ENCODE measurements around the gene SLC43A3. TPM values are rescaled to one million over a fixed set of nuclear protein-coding genes. Genes with fewer than 3 reads are reported as not detected.

The SLC43A3 gene
- total and polyA plus RNA-seq, 2 of the 4 experiments (the other 2 are of a cell fraction): 12.7 to 21.1 TPM

GRCh38 chr11:57458060-57458409, 31.1 kb upstream of the SLC43A3 start:
- Histone ChIP-seq H3K4me3 (ENCODE audit: insufficient read depth, low read depth, low read length) (no peak overlapping the region), H3K9me1 (ENCODE audit: insufficient read depth, low read length) (0 out of 2 replicates have a peak, but pooled peaks cover 4% of the 10 kb centered on the region), H3K4me1 (ENCODE audit: control insufficient read depth, insufficient read depth, low read length) (peaks cover 3% of the 10 kb centered on the region; the same call in 1 of the 2 replicates), H2BK15ac (ENCODE audit: low read depth, low read length) (no peak overlapping the region), H4K8ac (ENCODE audit: low read depth in 2 of 2, low read length in 2 of 2) (no peak overlapping the region), H3K4ac (ENCODE audit: low read depth, low read length) (no peak overlapping the region), H2BK20ac (ENCODE audit: low read depth, low read length) (no peak overlapping the region), H4K5ac (ENCODE audit: low read depth, low read length) (no peak overlapping the region), H4K91ac (ENCODE audit: insufficient read depth, low read depth, low read length) (no peak overlapping the region), H3K9me3 (ENCODE audit: control insufficient read depth, insufficient read depth, low read length) (no peaks in the 10 kb centered on the region), H3K14ac (replicated peaks; ENCODE audit: low read depth, low read length) (no peak overlapping the region), H4K20me1 (ENCODE audit: insufficient read depth, low read length) (no peaks in the 10 kb centered on the region), H3K9ac (ENCODE audit: low read depth, low read length) (no peak overlapping the region), H2BK120ac (ENCODE audit: low read depth, low read length) (no peak overlapping the region), H2AFZ (replicated peaks; ENCODE audit: low read length, poor library complexity) (peak overlapping the region; percentile 43), H3K27ac (ENCODE audit: insufficient read depth, low read length) (no peak overlapping the region), H2AK5ac (ENCODE audit: low read depth, low read length) (no peak overlapping the region), H2AK9ac (replicated peaks; ENCODE audit: low read depth, low read length, poor library complexity) (no peak overlapping the region), H3K4me2 (ENCODE audit: low read depth, low read length) (no peak overlapping the region), H2BK5ac (ENCODE audit: low read depth, low read length, poor library complexity, severe bottlenecking) (no peak overlapping the region), H3K18ac (ENCODE audit: low read depth, low read length) (no peak overlapping the region), H3K56ac (ENCODE audit: extremely low read depth, insufficient read depth, low read length) (no peak overlapping the region), H3K36me3 (ENCODE audit: control insufficient read depth, insufficient read depth, low read length) (no peaks in the 10 kb centered on the region), H3K79me1 (ENCODE audit: low read depth in 1 of 2, low read length in 2 of 2) (no peaks in the 10 kb centered on the region), H3K27me3 (ENCODE audit: control insufficient read depth, insufficient read depth, low read length) (peaks cover 54% of the 10 kb centered on the region), H3K23ac (ENCODE audit: low read depth, low read length) (no peak overlapping the region)
- no peak for DNase-seq
- ATAC-seq (ENCODE audit: low read depth): no peak
- in situ Hi-C loops (cut with MboI; ENCODE audit: low sequenced_read_pairs) (loop anchor here (5.0 to 10.0 kb wide), 2 partner anchors 69 to 187 kb away; partner anchors contain the start of gene YPEL4), dilution Hi-C loops (cut with HindIII; ENCODE audit: low sequenced_read_pairs, unreplicated experiment) (no loop called here), intact Hi-C loops (cut with micrococcal nuclease) (loop anchor here (5.0 to 10.0 kb wide), 2 partner anchors 613 to 1054 kb away; no protein-coding TSS in a partner anchor)
- TF ChIP-seq NFE2L2 (IDR thresholded peaks at IDR 0.05; ENCODE audit: low read depth, low read length): 0 out of 2 replicates have a peak, but pooled peaks have one; percentile 12
- TF ChIP-seq RAD21 (IDR thresholded peaks at IDR 0.05; ENCODE audit: low read length): no peak
- BruUV-seq (replicated peaks): no TSS peak
- POLR2A ChIA-PET (ENCODE audit: unreplicated experiment): interaction anchor here (0.6 kb wide), 1 partner anchor 186 kb away, joined by 4 read pairs; no protein-coding TSS in a partner anchor
- WGBS, 2 experiments (ENCODE audit: extremely low coverage in 2 of 2, insufficient read length in 1 of 2): no CpG with 5 or more reads among the region's 16 CpGs
- CTCF ChIA-PET: interaction anchor here (0.7 to 3.9 kb wide), 11 partner anchors 16 to 152 kb away, joined by 3 to 22 read pairs (median 4); no protein-coding TSS in a partner anchor

All from IMR-90 (cell line).